ENCODE results near the gene TMEM156.

TMEM156 gene

GRCh38 chr4:39063430-39063829, 31.2 kb upstream of the TMEM156 start:
- TF ChIP-seq CTCF (IDR thresholded peaks at IDR 0.05; ENCODE audit: insufficient read depth, low read depth, low read length, missing control alignments) = no peak
- H3K4me3 ChIP-seq (ENCODE audit: low read depth, low read length) = no peak overlapping the region
- DNase-seq (ENCODE audit: low read depth) = no peak

GRCh38 chr4:39062770-39063097, 30.5 kb upstream of the TMEM156 start:
- no peak for DNase-seq (ENCODE audit: low read depth)
- H3K4me3 ChIP-seq (ENCODE audit: low read depth, low read length) = no peak overlapping the region
- no peak for TF ChIP-seq CTCF (IDR thresholded peaks at IDR 0.05; ENCODE audit: insufficient read depth, low read depth, low read length, missing control alignments)

GRCh38 chr4:39062094-39062769, 30.0 kb upstream of the TMEM156 start, which contains the start of gene KLHL5:
Gene KLHL5 (plus strand): TSS chr4:39062232. CDS start chr4:39062653, 421 bp downstream.
- TF ChIP-seq CTCF (IDR thresholded peaks at IDR 0.05; ENCODE audit: insufficient read depth, low read depth, low read length, missing control alignments) = no peak
- peak; percentile 26 for DNase-seq (ENCODE audit: low read depth)
- H3K4me3 ChIP-seq (ENCODE audit: low read depth, low read length) = no peak within 1 kb of the TSS

GRCh38 chr4:39061457-39061856, 29.2 kb upstream of the TMEM156 start:
- DNase-seq (ENCODE audit: low read depth) = no peak
- H3K4me3 ChIP-seq (ENCODE audit: low read depth, low read length) = no peak overlapping the region
- TF ChIP-seq CTCF (IDR thresholded peaks at IDR 0.05; ENCODE audit: insufficient read depth, low read depth, low read length, missing control alignments) = no peak

- no peak for TF ChIP-seq CTCF (IDR thresholded peaks at IDR 0.05; ENCODE audit: insufficient read depth, low read depth, low read length, missing control alignments)
- DNase-seq (ENCODE audit: low read depth) = no peak
- H3K4me3 ChIP-seq (ENCODE audit: low read depth, low read length) = no peak overlapping the region
Measured at GRCh38 chr4:39056023-39056422, 23.8 kb upstream of the TMEM156 start.

GRCh38 chr4:39054497-39054896, 22.3 kb upstream of the TMEM156 start:
- no peak for DNase-seq (ENCODE audit: low read depth)
- no peak overlapping the region for H3K4me3 ChIP-seq (ENCODE audit: low read depth, low read length)
- TF ChIP-seq CTCF (IDR thresholded peaks at IDR 0.05; ENCODE audit: insufficient read depth, low read depth, low read length, missing control alignments) = no peak

GRCh38 chr4:39053983-39054382, 21.8 kb upstream of the TMEM156 start:
- no peak for TF ChIP-seq CTCF (IDR thresholded peaks at IDR 0.05; ENCODE audit: insufficient read depth, low read depth, low read length, missing control alignments)
- DNase-seq (ENCODE audit: low read depth) = no peak
- H3K4me3 ChIP-seq (ENCODE audit: low read depth, low read length) = no peak overlapping the region
